Measurements from ENCODE around the gene PCGF2. TPM values are rescaled to one million over a fixed set of nuclear protein-coding genes. Genes with fewer than 3 reads are reported as not detected.

The PCGF2 gene
- 6.3 and 15.2 TPM in 2 replicates for total RNA-seq

GRCh38 chr17:38748149-38748891 is at the start of gene PCGF2:
Gene PCGF2 (minus strand): TSS chr17:38748336. CDS start chr17:38740402, 7,934 bp downstream.

GRCh38 chr17:38752308-38753070 is 4.4 kb upstream of the PCGF2 start, which contains the start of gene PSMB3:
Gene PSMB3 (plus strand): TSS chr17:38752741. CDS start chr17:38752827, 86 bp downstream.

GRCh38 chr17:38729886-38730525 is 18.1 kb downstream of the PCGF2 start, which contains the start of gene CISD3:
Gene CISD3 (plus strand): TSS chr17:38730341. CDS start chr17:38730359, 18 bp downstream.

GRCh38 chr17:38704606-38705522 is 43.3 kb downstream of the PCGF2 start, which contains the start of gene MLLT6:
Gene MLLT6 (plus strand): TSS chr17:38705273. CDS start chr17:38705633, 360 bp downstream.

Other genes starting within 250 kb of the PCGF2 start
- not detected in 2 replicates for gene SRCIN1, start 142.4 kb downstream of the PCGF2 start, total RNA-seq
- gene EPOP, start 73.4 kb downstream of the PCGF2 start, total RNA-seq: 2.1 and 3.4 TPM in 2 replicates
- gene MLLT6, start 43.1 kb downstream of the PCGF2 start, total RNA-seq: 15.4 and 37.1 TPM in 2 replicates
- 5.4 and 8.7 TPM in 2 replicates for gene CISD3, start 18.0 kb downstream of the PCGF2 start, total RNA-seq
- gene PSMB3, start 4.4 kb upstream of the PCGF2 start, total RNA-seq: 199 and 334 TPM in 2 replicates
- gene PIP4K2B, start 51.2 kb upstream of the PCGF2 start, total RNA-seq: 38.3 and 41.2 TPM in 2 replicates
- gene CWC25, start 77.0 kb upstream of the PCGF2 start, total RNA-seq: 7.4 and 9.1 TPM in 2 replicates
- 1,457 and 2,542 TPM in 2 replicates for gene RPL23, start 105.4 kb upstream of the PCGF2 start, total RNA-seq
- gene LASP1, start 121.7 kb upstream of the PCGF2 start, total RNA-seq: 135 and 232 TPM in 2 replicates
- not detected in 2 replicates for gene FBXO47, start 219.1 kb upstream of the PCGF2 start, total RNA-seq